Smooth muscle cell (in vitro differentiated cells): ENCODE results near the gene H6PD. TPM values are rescaled to one million over a fixed set of nuclear protein-coding genes. Genes with fewer than 3 reads are reported as not detected.

Source experiments
- DNase-seq: peaks from one replicate; lab custom pipeline; 2025; ENCODE audit not compliant: unreplicated experiment; lab: John Stamatoyannopoulos, UW
- H2AFZ ChIP-seq: fragments of 200-600 bp; sonication (generic); 2 replicates; pipeline ENCODE4 v1.6.0; 2016; ENCODE audit warnings: antibody characterized with exemption, low read depth, mild to moderate bottlenecking
- H3F3A ChIP-seq: fragments of 200-600 bp; sonication (generic); 2 replicates; pipeline ENCODE4 v1.6.0; 2017; ENCODE audit warnings: antibody characterized with exemption, low read depth
- H3K27ac ChIP-seq: fragments of 200-600 bp; sonication (generic); 2 replicates; pipeline ENCODE4 v1.5.1; 2016; ENCODE audit warnings: low read depth, mild to moderate bottlenecking
- H3K27me3 ChIP-seq: fragments of 200-600 bp; sonication (generic); 2 replicates; pipeline ENCODE4 v1.6.1; 2016; ENCODE audit warnings: low read depth, mild to moderate bottlenecking
- H3K36me3 ChIP-seq: fragments of 200-600 bp; sonication (generic); 2 replicates; pipeline ENCODE4 v1.5.1; 2016; ENCODE audit warnings: low read depth
- H3K4me1 ChIP-seq: fragments of 200-600 bp; sonication (generic); 2 replicates; pipeline ENCODE4 v1.5.1; 2016; ENCODE audit warnings: low read depth
- H3K4me2 ChIP-seq: fragments of 200-600 bp; sonication (generic); 2 replicates; pipeline ENCODE4 v1.6.0; 2016; ENCODE audit warnings: mild to moderate bottlenecking
- H3K4me3 ChIP-seq: fragments of 200-600 bp; sonication (generic); 2 replicates; pipeline ENCODE4 v1.5.1; 2016; ENCODE audit warnings: mild to moderate bottlenecking
- H3K79me2 ChIP-seq: fragments of 200-600 bp; sonication (generic); 2 replicates; pipeline ENCODE4 v1.6.0; 2016; ENCODE audit warnings: low read depth, mild to moderate bottlenecking
- H3K9ac ChIP-seq: fragments of 200-600 bp; sonication (generic); 2 replicates; pipeline ENCODE4 v1.6.0; 2016; ENCODE audit warnings: low read depth
- H3K9me3 ChIP-seq: fragments of 200-600 bp; sonication (generic); replicated peaks from 2 replicates; pipeline ENCODE4 v1.5.1; 2016; ENCODE audit warnings: low read depth
- H4K20me1 ChIP-seq: fragments of 200-600 bp; sonication (generic); 2 replicates; pipeline ENCODE4 v1.6.0; 2016; ENCODE audit warnings: low read depth
- CTCF ChIP-seq: fragments of 200-600 bp; sonication (generic); IDR thresholded peaks from 2 replicates; pipeline ENCODE4 v1.5.1; 2017; ENCODE audit warnings: borderline replicate concordance, mild to moderate bottlenecking, antibody characterized with exemption; ENCODE audit not compliant: insufficient read depth, poor library complexity, severe bottlenecking
- WGBS: methylation state at CpG from one replicate; pipeline ENCODE4 v1.1.7; 2016; ENCODE audit warnings: low lambda C conversion rate; 5-methylcytosine and 5-hydroxymethylcytosine counted together
- polyA plus RNA-seq: library from polyadenylated mRNA; unstranded; fragments of >200 nt; fragmentation: Nextera tagmentation; extraction: Ambion mirVana; gene quantifications from 2 replicates; pipeline ENCODE4 v1.2.1, GENCODE V29; 2016
- total RNA-seq: library from RNA; depleted of rRNA; stranded (reverse); fragments of >200 nt; gene quantifications from 2 replicates; pipeline ENCODE4 v1.2.3, GENCODE V29; 2014

The H6PD gene
- total and polyA plus RNA-seq, 2 experiments from 2014 or later = 15.1 to 15.3 TPM

- H3K4me3 ChIP-seq = no peak overlapping the region
These were observed 45.7 kb downstream of the H6PD start for GRCh38 chr1:9280015-9280860.

GRCh38 chr1:9281071-9281827, 46.7 kb downstream of the H6PD start:
- H3K36me3 ChIP-seq = no peaks in the 10 kb centered on the region
- peak overlapping the region; percentile 82 for H3K4me2 ChIP-seq
- peaks cover 26% of the 10 kb centered on the region for H3K4me1 ChIP-seq
- no peaks in the 10 kb centered on the region for H3K79me2 ChIP-seq
- H3K4me3 ChIP-seq = no peak overlapping the region
- H3K27me3 ChIP-seq = no peaks in the 10 kb centered on the region
- no peak for DNase-seq
- 81% methylated on average over 19 of the region's 19 CpGs for WGBS
- H3K27ac ChIP-seq = peak overlapping the region; percentile 59
- no peaks in the 10 kb centered on the region for H4K20me1 ChIP-seq
- no peak for TF ChIP-seq CTCF
- H3K9me3 ChIP-seq = no peaks in the 10 kb centered on the region
- no peaks in the 10 kb centered on the region for H3F3A ChIP-seq
- H3K9ac ChIP-seq = no peak overlapping the region
- H2AFZ ChIP-seq = no peak overlapping the region

More at GRCh38 chr1:9280015-9280860, 45.7 kb downstream of the H6PD start:
- Histone ChIP-seq H3K9ac (no peak overlapping the region), H3K27me3 (no peaks in the 10 kb centered on the region), H3K79me2 (no peaks in the 10 kb centered on the region), H3K36me3 (no peaks in the 10 kb centered on the region), H3K4me2 (peak overlapping the region; percentile 82), H4K20me1 (no peaks in the 10 kb centered on the region), H3K9me3 (no peaks in the 10 kb centered on the region), H2AFZ (no peak overlapping the region), H3K27ac (peak overlapping the region; percentile 59), H3F3A (no peaks in the 10 kb centered on the region), H3K4me1 (peaks cover 34% of the 10 kb centered on the region)
- no peak for TF ChIP-seq CTCF
- DNase-seq = peak; percentile 44
- 31% methylated on average over 26 of the region's 36 CpGs for WGBS

- Histone ChIP-seq H3K9me3 (no peaks in the 10 kb centered on the region), H3F3A (no peaks in the 10 kb centered on the region), H2AFZ (no peak overlapping the region), H3K27me3 (no peaks in the 10 kb centered on the region), H3K4me3 (no peak overlapping the region), H3K36me3 (no peaks in the 10 kb centered on the region), H3K4me1 (peaks cover 26% of the 10 kb centered on the region), H3K4me2 (peak overlapping the region; percentile 49), H3K79me2 (no peaks in the 10 kb centered on the region), H4K20me1 (no peaks in the 10 kb centered on the region), H3K27ac (no peak overlapping the region), H3K9ac (no peak overlapping the region)
- 41% methylated on average over 12 of the region's 12 CpGs for WGBS
- DNase-seq = no peak
- TF ChIP-seq CTCF = no peak
These were observed 47.5 kb downstream of the H6PD start for GRCh38 chr1:9281908-9282695.
